DND-41 (cell line): ENCODE data around the gene SURF6.

Experiments used
- EZH2 ChIP-seq: IDR thresholded peaks from 3 replicates; pipeline ENCODE4 v1.6.1; 2012; ENCODE audit warnings: borderline replicate concordance, low read depth, mild to moderate bottlenecking, moderate library complexity, low read length, inconsistent platforms; ENCODE audit not compliant: severe bottlenecking
- TF ChIP-seq, protein P1 (sequence below): IDR thresholded peaks from 2 replicates; pipeline ENCODE4 v1.5.1; 2012; ENCODE audit warnings: borderline replicate concordance, low read length, moderate library complexity, mild to moderate bottlenecking; ENCODE audit not compliant: poor library complexity, severe bottlenecking; ENCODE audit errors: extremely low read depth

DNA sequence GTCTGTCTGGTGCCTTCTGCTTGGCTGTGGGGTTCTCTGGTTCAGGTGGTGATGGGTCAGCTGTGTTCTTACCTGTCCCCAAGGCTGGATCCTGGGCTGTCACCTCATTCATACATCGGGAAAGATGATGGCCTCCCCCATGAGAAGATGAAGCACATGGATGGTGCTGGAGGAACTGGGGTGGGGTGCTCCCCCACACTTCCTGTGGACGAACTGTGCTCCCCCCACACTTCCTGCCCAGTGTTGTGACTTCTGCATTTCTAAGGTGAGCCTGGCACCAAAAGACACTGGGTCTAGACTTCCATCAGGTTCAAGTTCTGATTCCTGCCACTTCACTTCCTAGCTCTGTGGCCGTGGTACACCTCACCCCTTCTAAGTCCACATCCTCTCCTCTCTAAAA lies 4.3 kb upstream of the SURF6 start:
- TF ChIP-seq, protein P1, sequence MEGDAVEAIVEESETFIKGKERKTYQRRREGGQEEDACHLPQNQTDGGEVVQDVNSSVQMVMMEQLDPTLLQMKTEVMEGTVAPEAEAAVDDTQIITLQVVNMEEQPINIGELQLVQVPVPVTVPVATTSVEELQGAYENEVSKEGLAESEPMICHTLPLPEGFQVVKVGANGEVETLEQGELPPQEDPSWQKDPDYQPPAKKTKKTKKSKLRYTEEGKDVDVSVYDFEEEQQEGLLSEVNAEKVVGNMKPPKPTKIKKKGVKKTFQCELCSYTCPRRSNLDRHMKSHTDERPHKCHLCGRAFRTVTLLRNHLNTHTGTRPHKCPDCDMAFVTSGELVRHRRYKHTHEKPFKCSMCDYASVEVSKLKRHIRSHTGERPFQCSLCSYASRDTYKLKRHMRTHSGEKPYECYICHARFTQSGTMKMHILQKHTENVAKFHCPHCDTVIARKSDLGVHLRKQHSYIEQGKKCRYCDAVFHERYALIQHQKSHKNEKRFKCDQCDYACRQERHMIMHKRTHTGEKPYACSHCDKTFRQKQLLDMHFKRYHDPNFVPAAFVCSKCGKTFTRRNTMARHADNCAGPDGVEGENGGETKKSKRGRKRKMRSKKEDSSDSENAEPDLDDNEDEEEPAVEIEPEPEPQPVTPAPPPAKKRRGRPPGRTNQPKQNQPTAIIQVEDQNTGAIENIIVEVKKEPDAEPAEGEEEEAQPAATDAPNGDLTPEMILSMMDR = no peak
- TF ChIP-seq EZH2 = no peak
